Panc1 (cell line): ENCODE measurements around the gene TMEM218. TPM values are rescaled to one million over a fixed set of nuclear protein-coding genes. Genes with fewer than 3 reads are reported as not detected.
"Not testable (repeated sequence)": the region's sequence is repeated elsewhere in the genome, so short reads cannot be mapped to it uniquely, and the experiment has no call there.

Experiments
- ATAC-seq: fragments of 200-7000 bp; cut with Tn5 transposase; 2 replicates; pipeline ENCODE4 v1.9.1; 2020; ENCODE audit warnings: mild to moderate bottlenecking, moderate library complexity
- BruUV-seq: library from RNA; stranded (reverse); fragments of 400-500 nt; replicated peaks from 2 replicates; lab custom pipeline; 2021; lab: Mats Ljungman, UMichigan
- CTCF ChIA-PET: fragments of 300-600 bp; sonication (Branson Sonifier 250); formaldehyde crosslinking; loops from one replicate; lab custom pipeline; 2022; ENCODE audit warnings: antibody characterized with exemption; lab: Charles Lee
- POLR2A ChIA-PET: fragments of 300-600 bp; sonication (Branson Sonifier 250); formaldehyde crosslinking; loops from one replicate; lab custom pipeline; 2022; ENCODE audit warnings: antibody characterized with exemption; lab: Charles Lee
- DNase-seq: peaks from one replicate; pipeline ENCODE4 v3.0.0-alpha.2; 2010; ENCODE audit warnings: low read depth, low spot score
- H3K27ac ChIP-seq: 2 replicates; pipeline ENCODE4 v1.5.1; 2011; ENCODE audit warnings: mild to moderate bottlenecking, low read length, inconsistent platforms
- H3K27me3 ChIP-seq: fragments of 200-500 bp; sonication (Bioruptor generic); 2 replicates; pipeline ENCODE4 v1.6.0; 2014; ENCODE audit warnings: low read length, inconsistent platforms; ENCODE audit not compliant: control insufficient read depth, insufficient read depth
- H3K36me3 ChIP-seq: fragments of 200-500 bp; sonication (Bioruptor generic); 2 replicates; pipeline ENCODE4 v1.5.1; 2014; ENCODE audit warnings: inconsistent platforms, mild to moderate bottlenecking, low read length, moderate library complexity; ENCODE audit not compliant: control insufficient read depth, insufficient read depth
- H3K4me1 ChIP-seq: 2 replicates; pipeline ENCODE4 v1.5.1; 2011; ENCODE audit warnings: inconsistent platforms, mild to moderate bottlenecking, low read length, moderate library complexity; ENCODE audit not compliant: control insufficient read depth, insufficient read depth
- H3K4me3 ChIP-seq, 2 experiments: 2 replicates each; pipeline ENCODE4 v1.5.1; 2011 to 2012; ENCODE audit warnings: low read depth in 2 of 2, low read length in 2 of 2, mild to moderate bottlenecking in 2 of 2, inconsistent platforms in 1 of 2, moderate library complexity in 1 of 2
- H3K9me3 ChIP-seq: fragments of 200-500 bp; sonication (Bioruptor generic); 2 replicates; pipeline ENCODE4 v1.5.1; 2014; ENCODE audit warnings: low read depth, mild to moderate bottlenecking, inconsistent platforms, low read length, moderate library complexity; ENCODE audit not compliant: control insufficient read depth, insufficient read depth
- CTCF ChIP-seq: fragments of 450-650 bp; IDR thresholded peaks from 2 replicates; pipeline ENCODE4 v1.5.1; 2017; ENCODE audit warnings: mild to moderate bottlenecking
- POLR2AphosphoS5 ChIP-seq: IDR thresholded peaks from 2 replicates; pipeline ENCODE4 v1.6.1; 2012; ENCODE audit warnings: mild to moderate bottlenecking, low read depth, low read length, moderate library complexity
- SIN3A ChIP-seq: IDR thresholded peaks from 2 replicates; pipeline ENCODE4 v1.6.1; 2012; ENCODE audit warnings: low read depth, mild to moderate bottlenecking, low read length, moderate library complexity, borderline replicate concordance; ENCODE audit not compliant: insufficient read depth
- TCF7L2 ChIP-seq: IDR thresholded peaks from 2 replicates; pipeline ENCODE4 v1.6.1; 2011; ENCODE audit warnings: mild to moderate bottlenecking, low read depth, low read length, inconsistent platforms
- in situ Hi-C: cut with HindIII; loops from 2 replicates; pipeline ENCODE4 v1.10.0; 2016; ENCODE audit warnings: low sequenced_read_pairs, low pct_unique_long_range_greater_than_20kb
- intact Hi-C: fragments of 100-400 bp; cut with micrococcal nuclease; formaldehyde crosslinking; loops from one replicate; pipeline ENCODE4 v1.10.0; 2022; ENCODE audit not compliant: unreplicated experiment
- total RNA-seq: library from RNA; stranded (reverse); gene quantifications from one replicate; pipeline ENCODE4 v1.2.1, GENCODE V29; 2021; ENCODE audit not compliant: unreplicated experiment
- TF ChIP-seq, protein P1 (sequence below), 2 experiments: IDR thresholded peaks; 2 replicates each; pipeline ENCODE4 v1.6.1; 2011 to 2012; ENCODE audit warnings: low read depth in 2 of 2, control low read depth in 1 of 2, low read length in 1 of 2, mild to moderate bottlenecking in 1 of 2, moderate library complexity in 1 of 2; ENCODE audit not compliant: insufficient read depth in 1 of 2

The TMEM218 gene
- total RNA-seq, 1 experiment from 2014 or later = 26.8 TPM

- intact Hi-C loops = loop anchor here (1.0 to 5.0 kb wide), 3 partner anchors 50 to 311 kb away; no protein-coding TSS in a partner anchor
- Histone ChIP-seq H3K4me1 (no peaks in the 10 kb centered on the region), H3K27ac (no peak overlapping the region), H3K27me3 (no peaks in the 10 kb centered on the region), H3K36me3 (no peaks in the 10 kb centered on the region), H3K4me3 (no peak overlapping the region), H3K9me3 (no peaks in the 10 kb centered on the region)
- ATAC-seq (peak; percentile 46; the same call in 1 of the 2 replicates), DNase-seq (no peak)
- ChIA-PET CTCF (interaction anchor here (0.5 to 1.7 kb wide), 14 partner anchors 8 to 345 kb away, joined by 3 to 18 read pairs (median 5); partner anchors contain the start of gene TMEM218), POLR2A (no interaction called here)
- in situ Hi-C loops = no loop called here
- BruUV-seq = no TSS peak
- TF ChIP-seq CTCF (no peak), SIN3A (no peak), POLR2AphosphoS5 (no peak), TCF7L2 (no peak)
- TF ChIP-seq, protein P1, sequence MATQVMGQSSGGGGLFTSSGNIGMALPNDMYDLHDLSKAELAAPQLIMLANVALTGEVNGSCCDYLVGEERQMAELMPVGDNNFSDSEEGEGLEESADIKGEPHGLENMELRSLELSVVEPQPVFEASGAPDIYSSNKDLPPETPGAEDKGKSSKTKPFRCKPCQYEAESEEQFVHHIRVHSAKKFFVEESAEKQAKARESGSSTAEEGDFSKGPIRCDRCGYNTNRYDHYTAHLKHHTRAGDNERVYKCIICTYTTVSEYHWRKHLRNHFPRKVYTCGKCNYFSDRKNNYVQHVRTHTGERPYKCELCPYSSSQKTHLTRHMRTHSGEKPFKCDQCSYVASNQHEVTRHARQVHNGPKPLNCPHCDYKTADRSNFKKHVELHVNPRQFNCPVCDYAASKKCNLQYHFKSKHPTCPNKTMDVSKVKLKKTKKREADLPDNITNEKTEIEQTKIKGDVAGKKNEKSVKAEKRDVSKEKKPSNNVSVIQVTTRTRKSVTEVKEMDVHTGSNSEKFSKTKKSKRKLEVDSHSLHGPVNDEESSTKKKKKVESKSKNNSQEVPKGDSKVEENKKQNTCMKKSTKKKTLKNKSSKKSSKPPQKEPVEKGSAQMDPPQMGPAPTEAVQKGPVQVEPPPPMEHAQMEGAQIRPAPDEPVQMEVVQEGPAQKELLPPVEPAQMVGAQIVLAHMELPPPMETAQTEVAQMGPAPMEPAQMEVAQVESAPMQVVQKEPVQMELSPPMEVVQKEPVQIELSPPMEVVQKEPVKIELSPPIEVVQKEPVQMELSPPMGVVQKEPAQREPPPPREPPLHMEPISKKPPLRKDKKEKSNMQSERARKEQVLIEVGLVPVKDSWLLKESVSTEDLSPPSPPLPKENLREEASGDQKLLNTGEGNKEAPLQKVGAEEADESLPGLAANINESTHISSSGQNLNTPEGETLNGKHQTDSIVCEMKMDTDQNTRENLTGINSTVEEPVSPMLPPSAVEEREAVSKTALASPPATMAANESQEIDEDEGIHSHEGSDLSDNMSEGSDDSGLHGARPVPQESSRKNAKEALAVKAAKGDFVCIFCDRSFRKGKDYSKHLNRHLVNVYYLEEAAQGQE (IDR thresholded peaks at IDR 0.05; ENCODE audit: insufficient read depth in 1 of 2, low read depth in 2 of 2, low read length in 1 of 2) = no peak
These were observed 20.6 kb downstream of the TMEM218 start for GRCh38 chr11:125090816-125091215.

DNA sequence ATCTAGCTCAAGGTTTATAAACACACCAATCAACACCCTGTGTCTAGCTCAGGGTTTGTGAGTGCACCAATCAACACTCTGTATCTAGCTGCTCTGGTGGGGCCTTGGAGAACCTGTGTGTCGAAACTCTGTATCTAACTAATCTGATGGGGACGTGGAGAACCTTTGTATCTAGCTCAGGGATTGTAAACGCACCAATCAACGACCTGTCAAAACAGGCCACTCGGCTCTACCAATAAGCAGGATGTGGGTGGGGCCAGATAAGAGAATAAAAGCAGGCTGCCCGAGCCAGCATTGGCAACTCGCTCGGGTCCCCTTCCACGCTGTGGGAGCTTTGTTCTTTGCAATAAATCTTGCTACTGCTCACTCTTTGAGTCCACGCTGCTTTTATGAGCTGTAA, 21.3 kb downstream of the TMEM218 start:
- H3K27ac ChIP-seq, in situ Hi-C loops, POLR2A ChIA-PET, BruUV-seq, H3K9me3 ChIP-seq, ATAC-seq, H3K4me3 ChIP-seq, DNase-seq, H3K27me3 ChIP-seq, H3K4me1 ChIP-seq, H3K36me3 ChIP-seq: not testable (repeated sequence)
- intact Hi-C loops = loop anchor here (5.0 kb wide), 1 partner anchor 312 kb away; no protein-coding TSS in a partner anchor
- CTCF ChIA-PET = interaction anchor here (1.3 to 1.4 kb wide), 2 partner anchors 21 to 315 kb away, joined by 6 to 7 read pairs; partner anchors contain the start of gene TMEM218

DNA sequence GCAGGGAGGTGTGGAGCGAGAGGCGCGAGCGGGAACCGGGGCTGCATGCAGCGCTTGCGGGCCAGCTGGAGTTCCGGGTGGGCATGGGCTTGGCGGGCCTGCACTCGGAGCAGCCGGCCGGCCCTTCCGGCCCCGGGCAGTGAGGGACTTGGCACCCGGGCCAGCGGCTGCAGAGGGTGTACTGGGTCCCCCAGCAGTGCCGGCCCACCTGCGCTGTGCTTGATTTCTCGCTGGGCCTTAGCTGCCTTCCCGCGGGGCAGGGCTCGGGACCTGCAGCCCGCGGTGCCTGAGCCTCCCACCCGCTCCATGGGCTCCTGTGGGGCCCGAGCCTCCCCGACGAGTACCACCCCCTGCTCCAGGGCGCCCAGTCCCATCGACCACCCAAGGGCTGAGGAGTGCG, 21.9 kb downstream of the TMEM218 start:
- BruUV-seq, DNase-seq, H3K36me3 ChIP-seq, H3K9me3 ChIP-seq, H3K27me3 ChIP-seq, H3K27ac ChIP-seq, H3K4me1 ChIP-seq, CTCF ChIA-PET, in situ Hi-C loops, POLR2A ChIA-PET, H3K4me3 ChIP-seq, intact Hi-C loops, ATAC-seq: not testable (repeated sequence)
